GM21528 (cell line): ENCODE results near the gene PLCB4.

Experiments
- ATAC-seq: cut with Tn5 transposase; IDR thresholded peaks from one replicate; pipeline ENCODE4 v1.9.1; 2021; ENCODE audit warnings: mild to moderate bottlenecking, moderate library complexity; ENCODE audit not compliant: unreplicated experiment, low FRiP score

PLCB4 gene

GRCh38 chr20:9501473-9501872 is 432.6 kb downstream of the PLCB4 start:
- no peak for ATAC-seq

- ATAC-seq: no peak
Observed at GRCh38 chr20:9503526-9504245, 434.8 kb downstream of the PLCB4 start.

GRCh38 chr20:9506280-9506821 is 437.5 kb downstream of the PLCB4 start:
- ATAC-seq: no peak

GRCh38 chr20:9506964-9507369 is 438.1 kb downstream of the PLCB4 start:
- no peak for ATAC-seq

- ATAC-seq: no peak
Observed at GRCh38 chr20:9507544-9508239, 438.8 kb downstream of the PLCB4 start.

GRCh38 chr20:9508240-9508661 is 439.4 kb downstream of the PLCB4 start:
- ATAC-seq: no peak

- no peak for ATAC-seq
Observed at GRCh38 chr20:9508696-9509178, 439.9 kb downstream of the PLCB4 start.

GRCh38 chr20:9509246-9509645 is 440.4 kb downstream of the PLCB4 start:
- no peak for ATAC-seq

- ATAC-seq: peak; percentile 54
Observed at GRCh38 chr20:9510911-9511310, 442.0 kb downstream of the PLCB4 start.

GRCh38 chr20:9514072-9514460 is 445.2 kb downstream of the PLCB4 start:
- no peak for ATAC-seq

GRCh38 chr20:9514461-9515213 is 445.8 kb downstream of the PLCB4 start, which contains the start of gene LAMP5:
TSS of gene LAMP5 (plus strand) at chr20:9514590. CDS start at chr20:9514853, 263 bp downstream.
- no peak for ATAC-seq

GRCh38 chr20:9515214-9515585 is 446.3 kb downstream of the PLCB4 start:
- no peak for ATAC-seq

- ATAC-seq: no peak
Observed at GRCh38 chr20:9515741-9516233, 446.9 kb downstream of the PLCB4 start.

GRCh38 chr20:9516234-9516871 is 447.5 kb downstream of the PLCB4 start:
- no peak for ATAC-seq

- no peak for ATAC-seq
Observed at GRCh38 chr20:9517297-9518162, 448.6 kb downstream of the PLCB4 start.

GRCh38 chr20:9518576-9519175 is 449.8 kb downstream of the PLCB4 start:
- no peak for ATAC-seq

GRCh38 chr20:9520086-9520485 is 451.2 kb downstream of the PLCB4 start:
- ATAC-seq: no peak

GRCh38 chr20:9523636-9524035 is 454.7 kb downstream of the PLCB4 start:
- ATAC-seq: no peak
